ENCODE data around the gene DDN.

DNA sequence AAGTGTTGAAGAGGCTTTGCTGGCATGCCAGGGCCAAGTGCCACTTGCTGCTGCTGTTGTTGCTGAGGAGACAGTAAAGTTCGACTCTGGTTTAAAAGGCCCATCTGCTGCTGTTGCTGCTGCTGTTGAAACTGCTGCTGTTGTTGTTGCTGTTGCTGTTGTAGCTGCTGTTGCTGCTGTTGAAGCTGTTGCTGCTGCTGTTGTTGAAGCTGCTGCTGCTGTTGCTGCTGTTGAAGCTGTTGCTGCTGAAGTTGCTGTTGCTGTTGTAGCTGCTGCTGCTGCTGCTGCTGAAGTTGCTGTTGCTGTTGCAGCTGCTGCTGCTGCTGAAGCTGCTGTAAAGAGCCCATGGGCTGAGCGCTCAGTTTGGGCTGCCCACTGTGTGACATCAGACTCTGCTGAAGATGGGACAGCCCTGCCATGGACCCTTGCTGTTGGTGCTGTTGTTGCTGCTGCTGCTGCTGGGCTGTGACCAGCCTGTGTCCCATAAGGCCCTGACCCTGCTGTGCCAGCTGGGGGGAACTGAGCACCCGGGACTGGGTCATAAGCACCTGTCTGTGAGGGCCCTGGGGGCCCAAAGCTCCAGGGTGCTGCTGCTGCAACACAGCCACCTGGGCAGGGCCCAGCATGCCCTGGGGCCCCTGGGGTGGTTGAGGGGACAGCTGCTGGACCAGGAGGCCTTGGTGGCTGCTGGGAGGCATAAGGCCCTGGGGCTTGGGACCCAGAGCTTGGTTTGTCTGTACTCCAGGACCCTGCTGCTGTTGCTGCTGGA lies 33.7 kb upstream of the DDN start:
- TF ChIP-seq, protein P1, sequence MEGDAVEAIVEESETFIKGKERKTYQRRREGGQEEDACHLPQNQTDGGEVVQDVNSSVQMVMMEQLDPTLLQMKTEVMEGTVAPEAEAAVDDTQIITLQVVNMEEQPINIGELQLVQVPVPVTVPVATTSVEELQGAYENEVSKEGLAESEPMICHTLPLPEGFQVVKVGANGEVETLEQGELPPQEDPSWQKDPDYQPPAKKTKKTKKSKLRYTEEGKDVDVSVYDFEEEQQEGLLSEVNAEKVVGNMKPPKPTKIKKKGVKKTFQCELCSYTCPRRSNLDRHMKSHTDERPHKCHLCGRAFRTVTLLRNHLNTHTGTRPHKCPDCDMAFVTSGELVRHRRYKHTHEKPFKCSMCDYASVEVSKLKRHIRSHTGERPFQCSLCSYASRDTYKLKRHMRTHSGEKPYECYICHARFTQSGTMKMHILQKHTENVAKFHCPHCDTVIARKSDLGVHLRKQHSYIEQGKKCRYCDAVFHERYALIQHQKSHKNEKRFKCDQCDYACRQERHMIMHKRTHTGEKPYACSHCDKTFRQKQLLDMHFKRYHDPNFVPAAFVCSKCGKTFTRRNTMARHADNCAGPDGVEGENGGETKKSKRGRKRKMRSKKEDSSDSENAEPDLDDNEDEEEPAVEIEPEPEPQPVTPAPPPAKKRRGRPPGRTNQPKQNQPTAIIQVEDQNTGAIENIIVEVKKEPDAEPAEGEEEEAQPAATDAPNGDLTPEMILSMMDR (optimal IDR thresholded peaks at IDR 0.05 in 1 of 3, IDR thresholded peaks at IDR 0.05 in 1 of 3, conservative IDR thresholded peaks at IDR 0.05 in 1 of 3; ENCODE audit: extremely low read depth in 1 of 3, insufficient read depth in 2 of 3, low read length in 3 of 3): no peak
- TF ChIP-seq EZH2 (IDR thresholded peaks at IDR 0.05; ENCODE audit: low read length): no peak

All from keratinocyte (primary cell).